GM19238 (cell line): Measurements from ENCODE around the gene SLC6A20.

ENCODE experiments used
- DNase-seq: peaks from one replicate; pipeline ENCODE4 v3.0.0; 2011; ENCODE audit warnings: low spot score; ENCODE audit not compliant: insufficient read length

Gene SLC6A20

DNA sequence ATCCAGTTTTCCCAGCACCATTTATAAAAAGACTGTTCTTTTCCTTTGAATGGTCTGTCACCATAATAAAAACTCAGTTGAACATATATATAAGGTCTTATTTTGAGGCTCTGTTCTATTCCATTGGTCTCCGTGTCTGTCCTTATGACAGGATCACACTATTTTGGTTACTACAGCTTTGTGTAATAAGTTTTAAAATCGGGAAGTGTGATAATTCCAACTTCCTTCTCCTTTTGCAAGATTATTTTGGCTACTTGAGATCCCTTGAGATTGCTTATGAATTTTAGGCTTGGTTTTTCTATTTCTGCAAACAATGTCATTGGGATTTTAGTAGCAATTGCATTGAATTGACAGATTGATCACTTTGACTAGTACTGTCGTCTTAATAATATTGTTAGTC is 71.4 kb downstream of the SLC6A20 start:
- DNase-seq, result no peak

DNA sequence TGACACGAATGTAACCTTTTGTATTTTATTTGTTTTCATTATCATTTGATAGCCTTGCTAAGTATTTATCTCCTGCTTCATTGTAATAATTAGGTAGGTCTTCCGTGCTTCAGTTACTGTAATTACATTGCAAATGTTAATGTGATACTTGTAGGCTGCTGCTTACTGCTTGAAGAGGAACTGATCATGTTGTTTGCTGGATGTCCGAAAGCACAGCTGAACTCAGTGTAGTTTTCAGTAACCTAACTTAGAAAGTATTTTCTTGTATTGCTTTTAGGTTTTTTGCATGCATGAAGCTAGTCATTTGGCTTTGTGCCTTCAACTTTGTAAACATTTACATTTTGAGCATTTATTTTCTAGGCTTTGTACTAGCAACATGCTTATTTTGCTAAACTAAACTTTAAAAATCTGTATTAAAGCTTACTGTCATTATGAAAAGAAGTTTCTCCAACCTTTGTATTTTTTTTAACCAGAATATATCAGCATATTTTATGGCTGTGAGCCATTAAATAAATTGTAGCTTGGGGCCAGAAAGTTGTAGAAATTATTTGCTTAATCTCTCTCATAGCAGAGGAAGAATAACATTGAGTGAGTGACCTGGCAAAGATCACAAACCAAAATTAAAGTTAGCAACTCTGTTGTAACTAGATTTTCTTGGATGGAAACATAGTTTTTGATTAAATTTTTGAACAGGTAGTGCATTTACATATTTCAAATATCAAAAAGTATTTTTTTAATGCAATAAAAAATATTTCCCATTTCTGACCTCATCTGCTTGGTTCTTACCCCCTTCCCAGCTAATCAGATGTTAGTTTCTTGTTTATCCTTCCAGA is 76.5 kb downstream of the SLC6A20 start:
- no peak for DNase-seq

DNA sequence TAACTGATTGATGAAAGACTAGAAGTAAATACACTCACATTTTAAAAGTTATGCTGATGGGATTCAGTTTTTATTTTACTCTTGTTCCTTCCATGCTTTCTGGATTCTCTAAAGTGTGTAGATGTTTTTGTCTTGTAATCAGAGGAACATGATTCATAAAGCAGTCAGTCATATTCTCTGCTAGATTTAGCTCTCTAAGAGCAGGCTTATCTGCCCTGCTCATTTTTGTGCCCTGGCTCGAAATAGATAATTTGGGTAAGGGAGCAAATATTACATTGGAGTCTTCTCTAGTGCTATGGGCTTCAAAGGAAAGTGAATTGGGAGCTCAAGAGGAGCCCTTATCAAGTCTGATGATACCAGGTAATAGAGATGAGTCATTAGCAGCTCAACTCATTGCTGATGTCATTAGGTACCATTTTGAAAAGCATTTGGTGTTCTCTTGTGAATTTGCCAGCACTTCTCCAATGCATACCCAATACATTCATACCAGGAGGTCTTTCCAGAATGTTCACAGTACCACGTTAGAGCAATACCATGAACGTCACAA is 79.5 kb downstream of the SLC6A20 start:
- no peak for DNase-seq

DNA sequence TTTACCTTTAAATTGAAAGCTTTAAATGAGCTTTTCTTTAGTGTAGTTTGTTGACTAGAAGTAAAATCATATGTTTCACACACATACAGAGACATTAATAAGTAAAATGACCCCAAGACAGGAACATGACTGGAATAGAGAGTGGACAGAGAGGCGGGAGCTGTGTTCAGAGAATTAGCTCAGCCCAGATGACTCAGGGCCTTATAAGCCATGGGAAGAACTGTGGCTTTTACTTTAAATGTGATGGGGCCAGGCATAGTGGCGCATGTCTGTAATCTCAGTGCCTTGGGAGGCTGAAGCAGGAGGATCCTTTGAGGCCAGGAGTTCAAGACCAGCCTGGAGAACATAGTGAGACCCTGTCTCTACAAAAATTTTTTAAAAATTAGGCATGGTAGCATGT is 80.4 kb downstream of the SLC6A20 start:
- no peak for DNase-seq

DNA sequence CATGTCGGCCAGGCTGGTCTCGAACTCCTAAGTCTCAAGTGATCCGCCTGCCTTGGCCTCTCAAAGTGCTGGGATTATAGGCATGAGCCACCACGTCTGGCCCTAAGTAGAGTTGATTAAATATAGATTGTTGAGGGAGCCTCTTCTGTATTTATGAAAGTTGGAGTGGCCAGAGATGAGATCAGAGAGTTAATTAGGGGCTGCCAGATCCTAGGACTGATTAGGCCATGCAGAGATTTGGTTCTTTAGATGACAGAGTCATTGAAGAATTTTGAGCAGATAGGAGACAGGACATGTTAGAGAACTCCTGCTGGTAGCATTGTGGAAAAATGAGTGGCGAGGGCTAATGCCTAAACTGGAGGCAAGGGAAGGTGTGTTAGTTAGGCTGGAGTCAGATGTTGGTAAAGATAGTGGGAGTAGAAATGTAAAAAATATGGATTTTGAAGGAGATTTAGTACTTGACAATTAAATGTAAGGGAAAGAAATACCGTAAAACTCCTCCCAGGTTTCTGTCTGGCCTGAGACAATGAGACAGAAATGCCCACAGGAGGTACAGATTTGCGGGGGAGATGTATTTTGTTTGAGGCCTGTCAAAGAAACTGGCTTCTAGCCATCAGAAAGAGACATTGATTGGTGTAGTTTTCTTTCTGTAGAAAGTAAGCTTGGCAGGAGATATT is 83.8 kb downstream of the SLC6A20 start:
- no peak for DNase-seq

DNA sequence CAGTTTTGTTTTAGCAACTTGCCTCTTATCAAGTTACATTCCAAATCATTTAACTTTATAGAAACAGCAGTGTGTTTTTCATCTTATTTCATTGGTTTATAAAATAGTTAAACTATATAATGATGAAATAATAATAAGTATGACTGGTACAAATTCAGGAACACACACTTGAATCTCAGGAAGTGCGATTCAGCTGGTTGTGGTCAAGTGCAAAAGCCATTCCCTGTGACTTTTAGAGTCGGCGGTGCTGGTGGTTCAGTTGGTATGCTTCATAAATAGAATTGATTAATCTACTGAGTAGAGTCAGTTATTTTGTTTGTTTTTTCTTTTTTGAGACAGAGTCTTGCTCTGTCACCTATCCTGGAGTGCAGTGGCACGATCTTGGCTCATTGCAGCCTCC is 84.4 kb downstream of the SLC6A20 start:
- DNase-seq, result no peak

DNA sequence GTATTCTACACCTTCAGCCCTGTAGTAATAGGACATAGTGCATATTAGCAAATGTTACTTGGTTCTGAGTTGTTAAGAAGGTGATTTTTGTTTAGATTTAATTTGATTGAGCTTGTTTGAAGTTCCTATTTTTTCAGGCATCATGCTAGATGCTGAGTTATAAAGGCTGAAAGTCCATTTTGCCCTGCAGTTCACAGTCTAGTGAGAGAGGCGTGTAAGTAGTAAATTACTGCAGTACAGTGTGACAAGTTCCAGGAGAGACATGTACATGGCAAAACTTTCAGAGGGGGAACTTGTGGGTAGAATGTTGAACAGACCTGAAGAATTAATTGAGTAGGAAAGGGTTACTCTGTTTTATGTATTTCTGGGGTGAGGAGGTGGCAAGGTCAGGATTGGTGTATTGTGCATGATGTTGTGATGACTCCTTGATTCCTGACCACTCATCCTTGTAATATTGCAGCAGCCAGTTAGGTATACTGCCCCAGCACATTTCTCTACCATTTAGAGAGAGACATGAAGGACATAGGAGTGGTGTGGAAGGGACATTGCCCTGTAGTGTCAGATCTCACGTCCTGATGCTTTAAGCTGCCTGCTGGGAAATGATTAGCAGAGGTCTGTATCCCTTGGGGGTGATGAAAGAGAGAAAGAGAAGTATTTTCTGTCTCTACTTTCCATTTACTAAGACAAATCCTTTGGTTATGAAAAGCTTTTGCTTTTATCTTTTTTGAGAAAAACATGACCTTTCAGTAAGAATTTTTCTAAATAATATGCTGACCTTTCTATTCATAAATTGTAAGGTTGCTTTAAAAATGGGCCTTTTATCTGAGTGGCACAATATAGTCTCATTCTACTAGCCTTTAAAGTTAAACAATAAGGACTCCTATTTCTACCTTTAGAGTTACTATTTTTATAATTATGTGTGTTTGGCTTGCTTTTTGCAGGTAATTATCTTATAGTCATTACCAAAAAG is 90.2 kb downstream of the SLC6A20 start:
- no peak for DNase-seq
